ENCODE data around the gene NIPSNAP2. TPM values are rescaled to one million over a fixed set of nuclear protein-coding genes. Genes with fewer than 3 reads are reported as not detected.

Gene NIPSNAP2
- total and polyA plus RNA-seq, 2 of the 13 experiments (the other 11 are each of a cell fraction or from before 2014, with no cell fraction given): 40.3 to 61.5 TPM

DNA sequence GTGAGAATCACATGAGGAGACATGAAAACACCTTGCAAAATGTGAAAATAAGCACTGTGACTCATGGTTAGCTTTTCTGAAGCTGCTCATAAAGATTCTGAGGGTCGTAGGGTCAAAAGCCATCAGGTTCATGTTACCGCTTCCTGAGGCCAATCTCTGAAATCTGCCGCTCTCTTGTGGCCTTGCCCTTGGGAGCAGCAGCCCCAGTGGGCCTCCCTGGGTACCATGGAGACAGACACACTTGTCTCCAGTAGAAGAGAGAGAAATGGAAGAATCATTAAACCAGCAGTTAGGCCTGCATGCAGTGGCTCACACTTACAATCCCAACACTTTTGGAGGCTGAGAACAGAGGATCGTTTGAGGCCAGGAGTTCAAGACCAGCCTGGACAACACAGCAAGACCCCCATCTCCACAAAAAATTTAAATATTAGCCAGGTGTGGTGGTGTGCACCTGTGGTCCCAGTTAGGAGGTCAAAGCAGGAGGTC, 42.8 kb downstream of the NIPSNAP2 start (continued):
- TF ChIP-seq ZNF644 (CRISPR knock-in tag; IDR thresholded peaks at IDR 0.05; ENCODE audit: low read depth) (peak; percentile 82; the same call in 1 of the 2 replicates), IRX3 (CRISPR knock-in tag; IDR thresholded peaks at IDR 0.05; ENCODE audit: borderline replicate concordance, low read depth) (0 out of 2 replicates have a peak, but pooled peaks have one; percentile 27), ZFAT (CRISPR knock-in tag; conservative IDR thresholded peaks at IDR 0.05) (no peak), ZNF224 (CRISPR knock-in tag; IDR thresholded peaks at IDR 0.05) (no peak), KDM1A (CRISPR knock-in tag; IDR thresholded peaks at IDR 0.05) (peak; percentile 84), SIN3A (IDR thresholded peaks at IDR 0.05; ENCODE audit: borderline replicate concordance, low read depth, low read length) (peak; percentile 41; the same call in 1 of the 2 replicates), ZNF7 (CRISPR knock-in tag; IDR thresholded peaks at IDR 0.05) (peak; percentile 51; the same call in 1 of the 2 replicates), ZNF567 (CRISPR knock-in tag; IDR thresholded peaks at IDR 0.05; ENCODE audit: borderline replicate concordance) (no peak), CCAR2 (optimal IDR thresholded peaks at IDR 0.05; ENCODE audit: low read depth, low read length) (no peak), DPF2 (CRISPR knock-in tag; IDR thresholded peaks at IDR 0.05; ENCODE audit: borderline replicate concordance, low read depth) (peak; percentile 78; the same call in 1 of the 2 replicates), ATF1 (CRISPR knock-in tag; IDR thresholded peaks at IDR 0.05) (peak; percentile 39; the same call in 1 of the 2 replicates), NFE2L2 (IDR thresholded peaks at IDR 0.05; ENCODE audit: low read length) (no peak), ZKSCAN8 (CRISPR knock-in tag; IDR thresholded peaks at IDR 0.05; ENCODE audit: borderline replicate concordance) (peak; percentile 71; the same call in 1 of the 2 replicates), MED8 (CRISPR knock-in tag; IDR thresholded peaks at IDR 0.05; ENCODE audit: insufficient replicate concordance) (peak; percentile 50), ZNF839 (CRISPR knock-in tag; IDR thresholded peaks at IDR 0.05; ENCODE audit: borderline replicate concordance) (no peak), MED1 (CRISPR knock-in tag; IDR thresholded peaks at IDR 0.05) (peak; percentile 95), HOXD1 (CRISPR knock-in tag; IDR thresholded peaks at IDR 0.05) (0 out of 2 replicates have a peak, but pooled peaks have one; percentile 48), NCOR1 (IDR thresholded peaks at IDR 0.05; ENCODE audit: borderline replicate concordance, low read length) (peak; percentile 93), ZNF136 (CRISPR knock-in tag; IDR thresholded peaks at IDR 0.05; ENCODE audit: low read depth) (0 out of 2 replicates have a peak, but pooled peaks have one; percentile 61), SRF (IDR thresholded peaks at IDR 0.05; ENCODE audit: low read depth, low read length) (peak; percentile 23; the same call in 1 of the 2 replicates)
- TF ChIP-seq, protein P1, sequence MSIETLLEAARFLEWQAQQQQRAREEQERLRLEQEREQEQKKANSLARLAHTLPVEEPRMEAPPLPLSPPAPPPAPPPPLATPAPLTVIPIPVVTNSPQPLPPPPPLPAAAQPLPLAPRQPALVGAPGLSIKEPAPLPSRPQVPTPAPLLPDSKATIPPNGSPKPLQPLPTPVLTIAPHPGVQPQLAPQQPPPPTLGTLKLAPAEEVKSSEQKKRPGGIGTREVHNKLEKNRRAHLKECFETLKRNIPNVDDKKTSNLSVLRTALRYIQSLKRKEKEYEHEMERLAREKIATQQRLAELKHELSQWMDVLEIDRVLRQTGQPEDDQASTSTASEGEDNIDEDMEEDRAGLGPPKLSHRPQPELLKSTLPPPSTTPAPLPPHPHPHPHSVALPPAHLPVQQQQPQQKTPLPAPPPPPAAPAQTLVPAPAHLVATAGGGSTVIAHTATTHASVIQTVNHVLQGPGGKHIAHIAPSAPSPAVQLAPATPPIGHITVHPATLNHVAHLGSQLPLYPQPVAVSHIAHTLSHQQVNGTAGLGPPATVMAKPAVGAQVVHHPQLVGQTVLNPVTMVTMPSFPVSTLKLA (IDR thresholded peaks at IDR 0.05): peak; percentile 39; the same call in 1 of the 2 replicates
- TF ChIP-seq, protein P2, sequence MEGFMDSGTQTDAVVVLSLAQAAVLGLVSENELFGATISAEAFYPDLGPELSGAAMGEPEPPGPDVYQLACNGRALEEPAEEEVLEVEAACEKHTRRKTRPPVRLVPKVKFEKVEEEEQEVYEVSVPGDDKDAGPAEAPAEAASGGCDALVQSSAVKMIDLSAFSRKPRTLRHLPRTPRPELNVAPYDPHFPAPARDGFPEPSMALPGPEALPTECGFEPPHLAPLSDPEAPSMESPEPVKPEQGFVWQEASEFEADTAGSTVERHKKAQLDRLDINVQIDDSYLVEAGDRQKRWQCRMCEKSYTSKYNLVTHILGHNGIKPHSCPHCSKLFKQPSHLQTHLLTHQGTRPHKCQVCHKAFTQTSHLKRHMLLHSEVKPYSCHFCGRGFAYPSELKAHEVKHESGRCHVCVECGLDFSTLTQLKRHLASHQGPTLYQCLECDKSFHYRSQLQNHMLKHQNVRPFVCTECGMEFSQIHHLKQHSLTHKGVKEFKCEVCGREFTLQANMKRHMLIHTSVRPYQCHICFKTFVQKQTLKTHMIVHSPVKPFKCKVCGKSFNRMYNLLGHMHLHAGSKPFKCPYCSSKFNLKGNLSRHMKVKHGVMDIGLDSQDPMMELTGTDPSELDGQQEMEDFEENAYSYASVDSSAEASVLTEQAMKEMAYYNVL (CRISPR knock-in tag; IDR thresholded peaks at IDR 0.05; ENCODE audit: borderline replicate concordance): peak; percentile 65
- TF ChIP-seq, protein P3, sequence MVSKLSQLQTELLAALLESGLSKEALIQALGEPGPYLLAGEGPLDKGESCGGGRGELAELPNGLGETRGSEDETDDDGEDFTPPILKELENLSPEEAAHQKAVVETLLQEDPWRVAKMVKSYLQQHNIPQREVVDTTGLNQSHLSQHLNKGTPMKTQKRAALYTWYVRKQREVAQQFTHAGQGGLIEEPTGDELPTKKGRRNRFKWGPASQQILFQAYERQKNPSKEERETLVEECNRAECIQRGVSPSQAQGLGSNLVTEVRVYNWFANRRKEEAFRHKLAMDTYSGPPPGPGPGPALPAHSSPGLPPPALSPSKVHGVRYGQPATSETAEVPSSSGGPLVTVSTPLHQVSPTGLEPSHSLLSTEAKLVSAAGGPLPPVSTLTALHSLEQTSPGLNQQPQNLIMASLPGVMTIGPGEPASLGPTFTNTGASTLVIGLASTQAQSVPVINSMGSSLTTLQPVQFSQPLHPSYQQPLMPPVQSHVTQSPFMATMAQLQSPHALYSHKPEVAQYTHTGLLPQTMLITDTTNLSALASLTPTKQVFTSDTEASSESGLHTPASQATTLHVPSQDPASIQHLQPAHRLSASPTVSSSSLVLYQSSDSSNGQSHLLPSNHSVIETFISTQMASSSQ (IDR thresholded peaks at IDR 0.05; ENCODE audit: low read depth): peak; percentile 48; the same call in 1 of the 2 replicates
- TF ChIP-seq, protein P3 (CRISPR knock-in tag; IDR thresholded peaks at IDR 0.05; ENCODE audit: borderline replicate concordance): peak; percentile 79
